ENCODE measurements around the gene MAEL. TPM values are rescaled to one million over a fixed set of nuclear protein-coding genes. Genes with fewer than 3 reads are reported as not detected.

MAEL gene
- total and polyA plus RNA-seq, 2 of the 13 experiments (the other 11 are each of a cell fraction or from before 2014, with no cell fraction given) = not detected

GRCh38 chr1:166939741-166940375, 49.2 kb upstream of the MAEL start:
- in situ Hi-C loops (cut with HindIII; ENCODE audit: extremely low pct_ligation_motif_present, low pct_unique_long_range_greater_than_20kb) = no loop called here
- Histone ChIP-seq H3K9ac (ENCODE audit: insufficient read depth, low read depth, low read length) (no peak overlapping the region), H3K36me3 (replicated peaks in 1 of 2; ENCODE audit: control insufficient read depth in 1 of 2, insufficient read depth in 2 of 2, low read length in 2 of 2) (no peaks in the 10 kb centered on the region), H3K4me1 (ENCODE audit: insufficient read depth, low read length) (no peaks in the 10 kb centered on the region), H3K4me3 (replicated peaks in 1 of 3; ENCODE audit: insufficient read depth in 1 of 3, low read depth in 2 of 3, low read length in 3 of 3) (no peak overlapping the region), H3K79me2 (ENCODE audit: insufficient read depth, low read length) (no peaks in the 10 kb centered on the region), H3K27me3 (ENCODE audit: control insufficient read depth in 1 of 2, insufficient read depth in 2 of 2, low read length in 2 of 2) (peaks cover 2 to 15% of the 10 kb centered on the region in 2 experiments; a peak in 3 of 5 replicates), H3K27ac (ENCODE audit: extremely low read length, insufficient read depth, low read length) (no peak overlapping the region), H3K4me2 (ENCODE audit: low read depth, low read length) (no peak overlapping the region), H2AFZ (ENCODE audit: low read length) (no peak overlapping the region), H4K20me1 (ENCODE audit: insufficient read depth, low read length) (no peaks in the 10 kb centered on the region), H3K9me3 (ENCODE audit: low read length) (no peaks in the 10 kb centered on the region)
- BruUV-seq (replicated peaks) = no TSS peak
- 27% methylated on average over 5 of the region's 5 CpGs for WGBS (ENCODE audit: low lambda C conversion rate)
- ATAC-seq (no peak), DNase-seq (ENCODE audit: low spot score) (no peak), FAIRE-seq (no peak)
- ChIA-PET POLR2A (no interaction called here), CTCF (ENCODE audit: low intra/inter-chr PET ratio, low total read pairs) (no interaction called here)
- intact Hi-C loops (cut with micrococcal nuclease; ENCODE audit: unreplicated experiment) = no loop called here
- no peak for TF ChIP-seq ZNF18 (CRISPR knock-in tag; IDR thresholded peaks at IDR 0.05; ENCODE audit: insufficient replicate concordance)
- TF ChIP-seq CTCF (CRISPR knock-in tag; IDR thresholded peaks at IDR 0.05) = no peak
- TF ChIP-seq BCL3 (CRISPR knock-in tag; IDR thresholded peaks at IDR 0.05) = no peak
- no peak for TF ChIP-seq FOXM1 (CRISPR knock-in tag; IDR thresholded peaks at IDR 0.05)
- no peak for TF ChIP-seq ZNF143 (CRISPR knock-in tag; IDR thresholded peaks at IDR 0.05)
- TF ChIP-seq DRAP1 (CRISPR knock-in tag; IDR thresholded peaks at IDR 0.05) = no peak
- TF ChIP-seq NR0B2 (CRISPR knock-in tag; IDR thresholded peaks at IDR 0.05) = no peak
- TF ChIP-seq TIGD3 (CRISPR knock-in tag; IDR thresholded peaks at IDR 0.05; ENCODE audit: borderline replicate concordance) = no peak
- no peak for TF ChIP-seq ZNF75D (CRISPR knock-in tag; IDR thresholded peaks at IDR 0.05; ENCODE audit: borderline replicate concordance)
- no peak for TF ChIP-seq ZNF556 (CRISPR knock-in tag; IDR thresholded peaks at IDR 0.05; ENCODE audit: borderline replicate concordance)

All from HepG2 (cell line).